ENCODE results near the gene NCKAP1.
"Not testable (repeated sequence)": the region's sequence is repeated elsewhere in the genome, so short reads cannot be mapped to it uniquely, and the experiment has no call there.

The NCKAP1 gene

GRCh38 chr2:183009249-183009899 lies 28.9 kb downstream of the NCKAP1 start:
- DNase-seq (ENCODE audit: low read depth) = no peak

- DNase-seq (ENCODE audit: low read depth) = no peak
These were observed 36.3 kb downstream of the NCKAP1 start for GRCh38 chr2:183001948-183002347.

DNA sequence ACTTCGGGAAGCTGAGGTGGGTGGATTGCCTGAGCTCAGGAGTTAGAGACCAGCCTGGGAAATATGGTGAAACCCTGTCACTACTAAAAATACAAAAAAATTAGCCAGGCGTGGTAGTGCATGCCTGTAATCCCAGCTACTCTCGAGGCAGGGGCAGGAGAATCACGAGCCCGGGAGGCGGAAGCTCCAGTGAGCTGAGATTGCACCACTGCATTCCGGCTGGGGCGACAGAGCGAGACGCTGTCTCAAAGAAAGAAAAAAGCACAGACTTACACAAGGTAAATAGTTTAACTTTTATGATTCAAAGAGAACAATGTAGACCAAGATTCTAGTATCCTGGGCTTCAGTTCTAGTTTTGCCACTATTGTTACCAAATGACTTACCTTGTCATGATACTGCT lies 37.4 kb downstream of the NCKAP1 start:
- DNase-seq (ENCODE audit: low read depth) = no peak

GRCh38 chr2:182999348-183000028 lies 38.8 kb downstream of the NCKAP1 start:
- no peak for DNase-seq (ENCODE audit: low read depth)

- no peak for DNase-seq (ENCODE audit: low read depth)
These were observed 43.9 kb downstream of the NCKAP1 start for GRCh38 chr2:182994228-182994912.

GRCh38 chr2:182982941-182983340 lies 55.3 kb downstream of the NCKAP1 start:
- no peak for DNase-seq (ENCODE audit: low read depth)

DNA sequence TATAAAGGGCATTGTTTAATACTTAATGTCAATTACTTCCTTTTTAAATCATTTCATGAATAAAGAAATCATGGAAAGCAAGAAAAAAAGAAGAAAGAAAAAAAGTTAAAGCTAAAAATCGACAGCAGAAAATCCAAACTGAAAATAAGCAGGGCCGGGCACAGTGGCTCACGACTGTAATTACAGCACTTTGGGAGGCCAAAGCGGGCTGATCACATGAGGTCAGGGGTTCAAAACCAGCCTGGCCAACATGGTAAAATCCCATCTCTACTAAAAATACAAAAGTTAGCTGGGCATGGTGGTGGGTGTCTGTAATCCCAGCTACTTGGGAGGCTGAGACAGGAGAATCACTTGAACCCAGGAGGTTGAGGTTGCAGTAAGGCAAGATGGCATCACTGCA lies 56.8 kb downstream of the NCKAP1 start:
- not testable (repeated sequence) for DNase-seq (ENCODE audit: low read depth)

- no peak for DNase-seq (ENCODE audit: low read depth)
These were observed 57.6 kb downstream of the NCKAP1 start for GRCh38 chr2:182980652-182981051.

DNA sequence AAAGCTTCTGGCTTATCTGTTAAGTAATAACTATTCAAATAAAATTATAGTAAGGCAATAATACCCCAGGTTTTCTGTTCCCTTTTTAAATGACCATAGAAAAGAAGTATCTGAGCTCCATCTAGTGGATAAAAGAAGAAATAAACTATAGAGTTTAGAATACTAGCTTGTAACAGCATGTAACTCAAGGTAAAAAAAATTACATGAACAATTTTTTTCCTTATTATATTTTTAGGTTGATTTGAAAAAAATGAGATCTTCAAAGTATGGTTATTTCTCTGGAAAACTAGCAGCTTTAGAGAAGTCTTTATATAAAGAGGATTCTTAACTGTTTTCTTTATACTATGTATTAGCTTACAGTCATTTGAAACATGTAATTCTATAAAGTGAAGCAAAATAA lies 58.1 kb downstream of the NCKAP1 start:
- no peak for DNase-seq (ENCODE audit: low read depth)

- DNase-seq (ENCODE audit: low read depth) = no peak
These were observed 60.8 kb downstream of the NCKAP1 start for GRCh38 chr2:182977463-182977862.

GRCh38 chr2:182973441-182974352 lies 64.6 kb downstream of the NCKAP1 start:
- no peak for DNase-seq (ENCODE audit: low read depth)

DNA sequence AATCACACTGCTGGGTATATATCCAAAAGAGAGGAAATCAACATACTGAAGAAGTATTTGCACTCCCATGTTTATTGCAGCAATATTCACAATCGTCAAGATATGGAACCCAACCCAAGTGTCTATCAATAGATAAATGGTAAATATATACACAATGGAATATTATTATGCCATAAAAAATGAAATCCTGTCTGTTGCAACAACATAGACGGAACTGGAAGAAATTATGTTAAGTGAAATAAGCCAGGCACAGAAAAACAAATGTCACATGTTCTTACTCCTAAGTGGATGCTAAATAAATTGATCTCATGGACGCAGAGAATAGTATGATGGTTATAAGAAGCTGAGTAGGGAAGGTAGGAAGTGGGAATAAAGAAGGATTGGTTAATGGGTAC lies 65.7 kb downstream of the NCKAP1 start:
- no peak for DNase-seq (ENCODE audit: low read depth)

- DNase-seq (ENCODE audit: low read depth) = no peak
These were observed 66.3 kb downstream of the NCKAP1 start for GRCh38 chr2:182971820-182972547.

DNA sequence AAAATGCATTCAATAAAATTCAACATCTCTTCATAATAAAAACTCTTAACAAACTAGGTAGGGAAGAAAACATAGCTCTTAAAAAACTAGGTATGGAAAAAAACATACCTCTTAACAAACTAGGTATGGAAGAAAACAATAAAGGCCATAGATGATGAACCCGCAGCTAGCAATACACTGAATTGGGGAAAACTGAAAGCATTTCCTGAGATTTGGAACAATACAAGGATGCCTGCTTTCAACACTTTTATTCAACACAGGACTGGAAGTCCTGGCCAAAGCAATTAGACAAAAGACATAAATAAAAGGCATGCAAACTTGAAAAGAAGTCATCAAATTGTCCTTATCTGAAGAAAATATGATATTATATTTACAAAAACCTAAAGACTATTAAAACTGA lies 67.8 kb downstream of the NCKAP1 start:
- no peak for DNase-seq (ENCODE audit: low read depth)

GRCh38 chr2:182968493-182968892 lies 69.8 kb downstream of the NCKAP1 start:
- no peak for DNase-seq (ENCODE audit: low read depth)

- not testable (repeated sequence) for DNase-seq (ENCODE audit: low read depth)
These were observed 71.9 kb downstream of the NCKAP1 start for GRCh38 chr2:182966356-182966755.

- DNase-seq (ENCODE audit: low read depth) = no peak
These were observed 75.6 kb downstream of the NCKAP1 start for GRCh38 chr2:182962641-182963040.

DNA sequence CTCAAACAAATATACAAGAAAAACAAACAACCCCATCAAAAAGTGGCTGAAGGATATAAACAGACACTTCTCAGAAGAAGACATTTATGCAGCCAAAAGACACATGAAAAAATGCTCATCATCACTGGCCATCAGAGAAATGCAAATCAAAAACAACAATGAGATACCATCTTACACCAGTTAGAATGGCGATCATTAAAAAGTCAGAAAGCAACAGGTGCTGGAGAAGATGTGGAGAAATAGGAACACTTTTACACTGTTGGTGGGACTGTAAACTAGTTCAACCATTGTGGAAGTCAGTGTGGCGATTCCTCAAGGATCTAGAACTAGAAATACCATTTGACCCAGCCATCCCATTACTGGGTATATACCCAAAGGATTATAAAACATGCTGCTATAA lies 77.4 kb downstream of the NCKAP1 start:
- DNase-seq (ENCODE audit: low read depth) = not testable (repeated sequence)

DNA sequence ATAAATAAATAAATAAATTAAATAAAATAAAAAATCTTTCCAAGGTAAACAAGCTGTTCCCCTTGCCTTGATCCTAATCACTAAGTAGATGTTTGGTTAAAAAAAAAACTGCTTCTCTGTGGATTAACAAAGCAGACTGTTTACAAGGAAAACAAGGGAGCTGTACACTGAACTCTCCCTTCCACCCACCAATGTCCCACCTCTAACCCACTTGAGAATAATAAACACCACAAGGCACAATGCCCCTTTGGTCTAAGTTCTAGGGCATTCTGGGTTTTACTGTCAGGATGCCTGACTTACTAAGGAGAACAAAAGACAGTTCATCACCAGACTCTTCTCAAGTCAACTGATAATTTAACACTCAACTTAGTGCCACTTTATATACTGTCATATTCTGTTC lies 83.5 kb downstream of the NCKAP1 start:
- DNase-seq (ENCODE audit: low read depth) = no peak

DNA sequence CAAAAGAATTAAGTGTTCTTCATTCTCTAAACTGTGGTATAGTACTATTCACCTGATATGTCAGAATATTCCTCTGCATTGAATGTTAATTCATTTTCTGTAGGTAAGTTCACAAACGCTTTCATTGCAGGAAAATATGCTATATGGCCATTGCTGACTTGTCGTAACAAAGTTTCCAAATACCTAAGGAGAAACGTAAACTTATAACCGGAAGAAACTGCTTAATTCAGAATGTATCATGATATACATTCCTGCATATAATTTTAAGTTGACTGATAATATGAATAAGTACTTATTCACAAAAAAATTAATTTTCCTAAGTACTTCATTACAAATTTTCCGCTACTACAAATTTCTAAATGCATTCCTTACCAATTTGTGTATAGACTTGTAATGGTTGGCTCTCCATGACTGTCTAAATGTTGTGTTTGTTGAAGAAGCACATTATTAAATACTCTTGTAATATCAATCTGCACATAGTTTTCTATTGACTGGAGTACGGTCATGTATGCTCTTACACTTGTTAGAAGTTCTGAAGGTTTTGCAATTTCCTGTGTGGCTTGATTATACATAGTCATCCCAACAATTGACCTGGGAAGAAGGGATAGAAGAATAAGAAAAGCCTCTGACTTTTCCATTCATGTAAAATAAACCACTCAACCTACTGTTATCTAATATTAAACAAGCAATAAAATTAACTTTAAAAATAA lies 85.4 kb downstream of the NCKAP1 start:
- DNase-seq (ENCODE audit: low read depth) = no peak

Data from T-helper 22 cell (primary cell).